Endothelial cell of umbilical vein (primary cell): ENCODE data around the gene NID2. TPM values are rescaled to one million over a fixed set of nuclear protein-coding genes. Genes with fewer than 3 reads are reported as not detected.
A peak's percentile ranks its signal among the peaks of the same experiment; 100 is the strongest.

Experiments
- BruUV-seq: library from RNA; stranded (reverse); fragments of 400-500 nt; replicated peaks from 2 replicates; lab custom pipeline; 2021; lab: Mats Ljungman, UMichigan
- CTCF ChIA-PET: fragments of 300-600, 350-600 bp; sonication (Branson Sonifier 250); formaldehyde crosslinking; loops from one replicate; lab custom pipeline; 2021; ENCODE audit warnings: antibody characterized with exemption, inconsistent platforms; lab: Charles Lee
- POLR2A ChIA-PET: fragments of 300-600, 350-600 bp; sonication (Branson Sonifier 250); formaldehyde crosslinking; loops from one replicate; lab custom pipeline; 2021; ENCODE audit warnings: antibody characterized with exemption, inconsistent platforms; lab: Charles Lee
- DNase-seq: peaks from one replicate; pipeline ENCODE4 v3.0.0-alpha.2; 2011; ENCODE audit warnings: low read depth, low spot score
- FAIRE-seq: peaks from 2 replicates; lab custom pipeline; 2011; peaks lifted over from hg19 to GRCh38; lab: Jason Lieb, UNC
- H2AFZ ChIP-seq: 2 replicates; pipeline ENCODE4 v1.6.0; 2012; ENCODE audit warnings: low read depth, low read length, control low read depth, inconsistent platforms
- H3K27ac ChIP-seq: 2 replicates; pipeline ENCODE4 v1.5.1; 2011; ENCODE audit warnings: low read depth, mild to moderate bottlenecking, control low read depth, low read length, moderate library complexity; ENCODE audit not compliant: insufficient read depth
- H3K27me3 ChIP-seq, 2 experiments: 2 replicates each; pipeline versions ENCODE4 v1.6.0 to v1.6.1; 2011; ENCODE audit warnings: low read length in 2 of 2, mixed read lengths in 1 of 2; ENCODE audit not compliant: control insufficient read depth in 2 of 2, insufficient read depth in 2 of 2
- H3K36me3 ChIP-seq, 2 experiments: 2 replicates in 1 of 2; 3 replicates in 1 of 2; pipeline ENCODE4 v1.5.1; 2011; ENCODE audit warnings: low read length in 2 of 2, mild to moderate bottlenecking in 1 of 2, moderate library complexity in 1 of 2; ENCODE audit not compliant: control insufficient read depth in 2 of 2, insufficient read depth in 2 of 2; ENCODE audit errors: extremely low read depth in 1 of 2
- H3K4me1 ChIP-seq: 3 replicates; pipeline ENCODE4 v1.5.1; 2011; ENCODE audit warnings: mild to moderate bottlenecking, low read length; ENCODE audit not compliant: control insufficient read depth, insufficient read depth; ENCODE audit errors: extremely low read depth
- H3K4me2 ChIP-seq: 2 replicates; pipeline ENCODE4 v1.6.1; 2011; ENCODE audit warnings: low read length, control low read depth, mixed read lengths; ENCODE audit not compliant: insufficient read depth
- H3K4me3 ChIP-seq, 3 experiments: fragments of 200-600 bp in 1 of 3; sonication (generic), shearing (Covaris generic) in 1 of 3; replicated peaks in 1 of 3; 2 replicates each; pipeline ENCODE4 v1.5.1; 2011 to 2016; ENCODE audit warnings: control low read depth in 3 of 3, low read length in 3 of 3, mild to moderate bottlenecking in 2 of 3, inconsistent platforms in 1 of 3, low read depth in 1 of 3, moderate library complexity in 1 of 3; ENCODE audit not compliant: insufficient read depth in 1 of 3
- H3K79me2 ChIP-seq: 2 replicates; pipeline ENCODE4 v1.6.0; 2012; ENCODE audit warnings: low read length, inconsistent platforms; ENCODE audit not compliant: control insufficient read depth, insufficient read depth
- H3K9ac ChIP-seq: replicated peaks from 2 replicates; pipeline ENCODE3; 2011; ENCODE audit warnings: low read length, control low read depth; ENCODE audit not compliant: insufficient read depth; ENCODE audit errors: extremely low read depth
- H3K9me1 ChIP-seq: replicated peaks from 3 replicates; pipeline ENCODE4 v1.6.0; 2011; ENCODE audit warnings: mild to moderate bottlenecking, low read length; ENCODE audit not compliant: control insufficient read depth, insufficient read depth; ENCODE audit errors: extremely low read depth
- H3K9me3 ChIP-seq: replicated peaks from 2 replicates; pipeline ENCODE4 v1.5.1; 2012; ENCODE audit warnings: low read length, inconsistent platforms; ENCODE audit not compliant: control insufficient read depth, insufficient read depth
- H4K20me1 ChIP-seq: replicated peaks from 2 replicates; pipeline ENCODE3; 2011; ENCODE audit warnings: mild to moderate bottlenecking, low read length; ENCODE audit not compliant: control insufficient read depth, insufficient read depth; ENCODE audit errors: extremely low read depth
- CTCF ChIP-seq, 2 donors: IDR thresholded peaks; 1 replicate in 1 of 2; 2 replicates in 1 of 2; pipeline ENCODE4 v1.5.1; 2011; ENCODE audit warnings: low read length in 2 of 2, mild to moderate bottlenecking in 2 of 2, moderate library complexity in 2 of 2, control low read depth in 1 of 2, inconsistent platforms in 1 of 2, low read depth in 1 of 2; ENCODE audit not compliant: insufficient read depth in 1 of 2; ENCODE audit errors: extremely low read depth in 1 of 2
- EZH2 ChIP-seq: IDR thresholded peaks from 2 replicates; pipeline ENCODE4 v1.6.1; 2012; ENCODE audit warnings: borderline replicate concordance, low read depth, mild to moderate bottlenecking, moderate library complexity, low read length, inconsistent platforms; ENCODE audit not compliant: severe bottlenecking
- FOS ChIP-seq: IDR thresholded peaks from 2 replicates; pipeline ENCODE4 v1.6.1; 2011; ENCODE audit warnings: mild to moderate bottlenecking, low read length, moderate library complexity, borderline replicate concordance; ENCODE audit not compliant: insufficient read depth
- GATA2 ChIP-seq: IDR thresholded peaks from 2 replicates; pipeline ENCODE4 v1.7.0; 2011; ENCODE audit warnings: low read depth, mild to moderate bottlenecking, moderate library complexity, mixed read lengths, low read length; ENCODE audit not compliant: insufficient read length, insufficient read depth
- JUN ChIP-seq: IDR thresholded peaks from 2 replicates; pipeline ENCODE4 v1.6.1; 2011; ENCODE audit warnings: borderline replicate concordance, low read depth; ENCODE audit not compliant: insufficient read length, insufficient read depth
- MAX ChIP-seq: IDR thresholded peaks from 2 replicates; pipeline ENCODE4 v1.6.1; 2011; ENCODE audit not compliant: insufficient read depth, insufficient read length
- MYC ChIP-seq: IDR thresholded peaks from one replicate; pipeline ENCODE4 v1.6.1; 2011; ENCODE audit warnings: mild to moderate bottlenecking, low read depth, low read length
- POLR2A ChIP-seq: IDR thresholded peaks from 2 replicates; pipeline ENCODE4 v1.6.1; 2012; ENCODE audit warnings: low read depth, mild to moderate bottlenecking, control low read depth, low read length
- POLR2AphosphoS5 ChIP-seq: IDR thresholded peaks from 2 replicates; pipeline ENCODE4 v1.6.1; 2012; ENCODE audit warnings: low read depth, mild to moderate bottlenecking, control low read depth, low read length, moderate library complexity; ENCODE audit not compliant: insufficient read depth
- dilution Hi-C: fragments of 300-500 bp; cut with MboI; formaldehyde crosslinking; loops from one replicate; pipeline ENCODE4 v1.15.0; 2019; ENCODE audit warnings: low sequenced_read_pairs; ENCODE audit not compliant: extremely low pct_ligation_motif_present
- intact Hi-C: fragments of 100-400 bp; cut with micrococcal nuclease; formaldehyde crosslinking; loops from one replicate; pipeline ENCODE4 v1.10.0; 2022
- polyA plus RNA-seq, 4 experiments: library from polyadenylated mRNA; depleted of rRNA in 3 of 4; stranded (reverse) in 3 of 4; unstranded in 1 of 4; fragments of >200 nt; gene quantifications; 2 replicates each; pipeline versions ENCODE4 v1.2.1 to v1.2.3, GENCODE V29; 2011 to 2012; ENCODE audit warnings: missing spikeins in 1 of 4
- total RNA-seq: library from RNA; stranded (reverse); gene quantifications from 2 replicates; pipeline ENCODE4 v1.2.3, GENCODE V29; 2021

NID2 gene
- total and polyA plus RNA-seq, 2 donors (not counting 3 experiments of a cell fraction or from before 2014, with no cell fraction given), result 22.5 to 56.7 TPM

DNA sequence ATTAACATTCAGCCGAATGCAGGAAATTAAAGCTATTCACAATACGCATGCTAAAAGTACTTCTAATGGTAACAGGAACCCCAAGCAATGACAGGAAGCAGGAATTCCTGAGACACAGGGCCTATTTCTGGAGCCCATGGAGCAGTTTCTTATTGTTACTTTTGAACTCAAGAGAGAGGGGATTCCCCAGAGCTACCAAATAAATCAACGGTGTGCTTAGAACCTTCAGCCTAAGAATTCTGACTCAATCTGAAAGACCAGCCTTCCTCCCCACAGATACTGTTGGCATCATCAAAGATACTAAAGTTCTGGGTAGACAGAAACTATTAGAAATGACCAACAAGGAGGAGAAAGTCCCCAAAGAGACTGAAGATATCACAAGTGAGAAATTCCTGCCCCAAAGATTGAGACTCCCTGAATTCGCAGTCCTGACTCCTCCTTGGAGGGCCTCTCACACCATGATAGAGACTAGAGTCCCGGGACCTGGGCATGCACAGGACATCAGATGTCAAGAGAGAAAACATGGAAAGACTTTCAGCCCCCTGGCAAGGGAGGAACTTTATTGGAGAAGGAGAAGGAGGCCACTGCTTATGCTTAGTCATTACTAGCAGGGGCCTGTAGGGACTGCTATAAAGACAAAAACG lies 46.8 kb downstream of the NID2 start:
- peak overlapping the region; percentile 34 for H2AFZ ChIP-seq
- CTCF ChIA-PET, result interaction anchor here (0.8 to 3.4 kb wide), 6 partner anchors 8 to 50 kb away, joined by 3 to 15 read pairs (median 4); partner anchors contain the start of gene NID2
- BruUV-seq, result TSS peak; percentile 64
- H3K27me3 ChIP-seq, result no peaks in the 10 kb centered on the region
- peak overlapping the region; percentile 58 for H3K4me2 ChIP-seq
- intact Hi-C loops (loop anchor here (1.0 kb wide), 2 partner anchors 47 to 109 kb away; partner anchors contain the start of gene NID2), dilution Hi-C loops (no loop called here)
- no peaks in the 10 kb centered on the region for H4K20me1 ChIP-seq
- peak; percentile 89 for DNase-seq
- no peak for TF ChIP-seq MAX
- peak; percentile 41 for TF ChIP-seq JUN
- TF ChIP-seq EZH2, result no peak
- peak; percentile 22 for TF ChIP-seq POLR2A
- TF ChIP-seq GATA2, result no peak
- no peak for TF ChIP-seq CTCF (IDR thresholded peaks at IDR 0.05; ENCODE audit: extremely low read depth in 1 of 2, insufficient read depth in 1 of 2, low read depth in 1 of 2, low read length in 2 of 2)
- TF ChIP-seq FOS, result no peak
- no peak for TF ChIP-seq POLR2AphosphoS5
- TF ChIP-seq MYC, result no peak
- POLR2A ChIA-PET, result no interaction called here
- H3K4me3 ChIP-seq, result no peak overlapping the region
- peak overlapping the region; percentile 19 for H3K9ac ChIP-seq
- H3K9me3 ChIP-seq, result no peaks in the 10 kb centered on the region
- peaks cover 72% of the 10 kb centered on the region for H3K4me1 ChIP-seq
- H3K79me2 ChIP-seq, result no peaks in the 10 kb centered on the region
- no peaks in the 10 kb centered on the region for H3K36me3 ChIP-seq
- peak; percentile 79 for FAIRE-seq
- no peaks in the 10 kb centered on the region for H3K9me1 ChIP-seq
- H3K27ac ChIP-seq, result peak overlapping the region; percentile 88
